GM10266 (cell line): ENCODE data around the gene CNGA2.

Source experiments
- DNase-seq: peaks from one replicate; pipeline ENCODE4 v3.0.0; 2012; ENCODE audit errors: extremely low spot score
- CTCF ChIP-seq: IDR thresholded peaks from 2 replicates; pipeline ENCODE4 v1.5.1; 2012; ENCODE audit warnings: mild to moderate bottlenecking, low read depth; ENCODE audit not compliant: control insufficient read depth, insufficient read depth; ENCODE audit errors: missing control alignments

The CNGA2 gene

GRCh38 chrX:151779258-151779657 is 44.7 kb downstream of the CNGA2 start:
- no peak for DNase-seq
- no peak for TF ChIP-seq CTCF

- DNase-seq: no peak
- no peak for TF ChIP-seq CTCF
These were observed 46.1 kb downstream of the CNGA2 start for GRCh38 chrX:151780621-151781020.

GRCh38 chrX:151789179-151789800 is 54.7 kb downstream of the CNGA2 start:
- TF ChIP-seq CTCF: no peak
- no peak for DNase-seq

GRCh38 chrX:151790481-151791160 is 56.1 kb downstream of the CNGA2 start:
- TF ChIP-seq CTCF: no peak
- no peak for DNase-seq

GRCh38 chrX:151791961-151792360 is 57.4 kb downstream of the CNGA2 start:
- TF ChIP-seq CTCF: no peak
- DNase-seq: no peak

GRCh38 chrX:151792505-151792904 is 58.0 kb downstream of the CNGA2 start:
- TF ChIP-seq CTCF: no peak
- DNase-seq: no peak

- no peak for DNase-seq
- no peak for TF ChIP-seq CTCF
These were observed 59.3 kb downstream of the CNGA2 start for GRCh38 chrX:151793886-151794285.
